Psoas muscle (tissue), 8 donors: ENCODE results near the gene RDH12. TPM values are rescaled to one million over a fixed set of nuclear protein-coding genes. Genes with fewer than 3 reads are reported as not detected.
A peak's percentile ranks its signal among the peaks of the same experiment; 100 is the strongest.

Experiments
- ATAC-seq, 4 donors: fragments of 200-7000 bp; cut with Tn5 transposase; one replicate each; pipeline ENCODE4 v1.9.1; 2020; ENCODE audit warnings: moderate library complexity in 3 of 4, mild to moderate bottlenecking in 2 of 4
- DNase-seq, 2 donors: peaks; one replicate each; pipeline ENCODE4 v3.0.0-alpha.2; 2020
- H3K27ac ChIP-seq: fragments of 200-600 bp; one replicate; pipeline ENCODE4 v1.8.0; 2022
- H3K27me3 ChIP-seq, 3 donors: fragments of 200-600 bp in 1 of 3; one replicate each; pipeline versions ENCODE4 v1.6.1 to v1.8.0; 2013 to 2022; ENCODE audit warnings: low read length in 2 of 3, mild to moderate bottlenecking in 2 of 3, moderate library complexity in 1 of 3; ENCODE audit not compliant: insufficient read depth in 3 of 3
- H3K36me3 ChIP-seq, 2 donors: fragments of 200-600 bp in 1 of 2; one replicate each; pipeline versions ENCODE4 v1.6.1 to v1.8.0; 2013 to 2022; ENCODE audit warnings: low read depth in 1 of 2, mild to moderate bottlenecking in 1 of 2, moderate library complexity in 1 of 2; ENCODE audit not compliant: insufficient read depth in 1 of 2
- H3K4me1 ChIP-seq: fragments of 200-600 bp; one replicate; pipeline ENCODE4 v1.8.0; 2022
- H3K4me3 ChIP-seq: fragments of 200-600 bp; one replicate; pipeline ENCODE4 v1.8.0; 2022; ENCODE audit warnings: mild to moderate bottlenecking
- H3K9me3 ChIP-seq: fragments of 200-600 bp; one replicate; pipeline ENCODE4 v1.8.0; 2022
- CTCF ChIP-seq: fragments of 200-600 bp; IDR thresholded peaks from one replicate; pipeline ENCODE4 v1.8.0; 2022; ENCODE audit warnings: antibody characterized with exemption
- WGBS, 3 donors: extraction: QIAGEN DNeasy Blood & Tissue Kit; methylation state at CpG; one replicate each; pipeline versions ENCODE4 v1.1.6 to v1.1.7; 2013; 5-methylcytosine and 5-hydroxymethylcytosine counted together
- intact Hi-C, 2 donors: fragments of 100-400 bp; cut with DNase I; formaldehyde crosslinking; loops; one replicate each; pipeline versions ENCODE4 v1.11.0 to v1.14.2; 2022
- polyA plus RNA-seq, 3 donors: library from polyadenylated mRNA; stranded (reverse); fragments of 200-250 nt; gene quantifications; one replicate each; pipeline ENCODE4 v1.2.3, GENCODE V29; 2013
- total RNA-seq, 4 donors: library from RNA; stranded (reverse); fragmentation: NEBNext Ultra II Directional in 2 of 4; extraction: Animal tissue kit (Norgen Biotek cat#: 25700) in 2 of 4; gene quantifications; one replicate each; pipeline versions ENCODE4 v1.2.1 to v1.2.4, GENCODE V29; 2021 to 2023
- donor health status: healthy with polysubstance abuse.
- donor health status: DM: no; HTN: no; CAD: no; lungs with moderate emphysema.
- donor health status: Bipolar disorder and iron deficiency.
- donor health status: healthy.
- donor health status: DM: yes; HTN: yes; CAD: no.
- donor health status: DM: no; HTN: no; CAD: no.
- donor health status: DM: no; HTN: no; CAD: no.
- donor health status: DM: yes; HTN: yes; CAD: no.

RDH12 gene
- total and polyA plus RNA-seq, 7 donors = 0.03 TPM; not detected in 6

- H3K9me3 ChIP-seq = no peaks in the 10 kb centered on the region
- H3K4me1 ChIP-seq = no peaks in the 10 kb centered on the region
- TF ChIP-seq CTCF = no peak
- no peaks in the 10 kb centered on the region for H3K27me3 ChIP-seq
- WGBS, 3 donors = 66 to 73% (median 71%) methylated on average over 2 of the region's 2 CpGs
- DNase-seq = no peak
- H3K4me3 ChIP-seq = no peak overlapping the region
- no peak for ATAC-seq
- intact Hi-C loops = no loop called here
- no peak overlapping the region for H3K27ac ChIP-seq
- peaks cover 3 to 42% of the 10 kb centered on the region in 2 donors for H3K36me3 ChIP-seq
These were observed 20.7 kb upstream of the RDH12 start for GRCh38 chr14:67680941-67681340.

GRCh38 chr14:67683842-67684241 lies 17.8 kb upstream of the RDH12 start:
- no peaks in the 10 kb centered on the region for H3K4me1 ChIP-seq
- ATAC-seq = no peak
- no peak overlapping the region for H3K4me3 ChIP-seq
- H3K36me3 ChIP-seq = peaks cover 3 to 59% of the 10 kb centered on the region in 2 donors
- H3K27me3 ChIP-seq = no peaks in the 10 kb centered on the region
- H3K9me3 ChIP-seq = no peaks in the 10 kb centered on the region
- no peak for TF ChIP-seq CTCF
- no peak overlapping the region for H3K27ac ChIP-seq
- intact Hi-C loops = no loop called here
- DNase-seq = no peak

- Histone ChIP-seq H3K27ac (no peak overlapping the region), H3K27me3 (no peaks in the 10 kb centered on the region), H3K4me1 (peaks cover 6% of the 10 kb centered on the region), H3K36me3 (peaks cover 10 to 80% of the 10 kb centered on the region in 2 donors), H3K4me3 (no peak overlapping the region), H3K9me3 (no peaks in the 10 kb centered on the region)
- WGBS, 3 donors = 97 to 98% (median 97%) methylated on average over 4 of the region's 4 CpGs
- no peak for DNase-seq
- no peak for TF ChIP-seq CTCF
- no peak for ATAC-seq
- intact Hi-C loops = no loop called here
These were observed 11.7 kb upstream of the RDH12 start for GRCh38 chr14:67690011-67690410.

- no peak for TF ChIP-seq CTCF
- peak; percentile 36 to 51 (median 46) for ATAC-seq
- Histone ChIP-seq H3K27ac (peak overlapping the region; percentile 67), H3K9me3 (no peaks in the 10 kb centered on the region), H3K4me3 (peak overlapping the region; percentile 94), H3K27me3 (no peaks in the 10 kb centered on the region), H3K36me3 (peaks cover 2 to 34% of the 10 kb centered on the region in 2 donors), H3K4me1 (peaks cover 8% of the 10 kb centered on the region)
- DNase-seq = peak; percentile 44 to 56
- intact Hi-C loops = no loop called here
- 5 to 7% (median 5%) methylated on average over 21 of the region's 21 CpGs for WGBS, 3 donors
These were observed 6.8 kb upstream of the RDH12 start for GRCh38 chr14:67694791-67695393.

GRCh38 chr14:67695394-67695949 lies 6.2 kb upstream of the RDH12 start, which contains the start of gene RDH11:
RDH11 (minus strand) TSS chr14:67695764; CDS start chr14:67695703, 61 bp downstream.
- DNase-seq = peak; percentile 82 to 90
- peak; percentile 97 to 100 (median 98) for ATAC-seq
- Histone ChIP-seq H3K9me3 (no peaks in the 10 kb centered on the region), H3K36me3 (peaks cover 0 to 28% of the 10 kb centered on the region in 2 donors), H3K4me3 (peak within 1 kb of the TSS; percentile 94), H3K27me3 (no peaks in the 10 kb centered on the region), H3K4me1 (peaks cover 8% of the 10 kb centered on the region), H3K27ac (peak within 1 kb of the TSS; percentile 67)
- intact Hi-C loops = no loop called here
- no peak for TF ChIP-seq CTCF
- WGBS, 3 donors = 0 to 1% (median 0%) methylated on average over 25 of the region's 25 CpGs
